GM06990 (cell line): ENCODE measurements around the gene PPP1R13B.

Source experiments
- DNase-seq: peaks from one replicate; pipeline ENCODE4 v3.0.0-alpha.2; 2011; ENCODE audit not compliant: insufficient read length; ENCODE audit errors: extremely low read depth
- H3K27me3 ChIP-seq: replicated peaks from 2 replicates; pipeline ENCODE4 v1.6.0; 2011; ENCODE audit warnings: low read length; ENCODE audit not compliant: control insufficient read depth, insufficient read depth
- H3K36me3 ChIP-seq: 2 replicates; pipeline ENCODE4 v1.5.1; 2011; ENCODE audit warnings: low read length; ENCODE audit not compliant: control insufficient read depth, insufficient read depth
- H3K4me3 ChIP-seq: replicated peaks from 2 replicates; pipeline ENCODE4 v1.5.1; 2011; ENCODE audit warnings: low read depth, mild to moderate bottlenecking, control low read depth, low read length
- TF ChIP-seq, protein P1 (sequence below): IDR thresholded peaks from 2 replicates; pipeline ENCODE4 v1.5.1; 2011; ENCODE audit warnings: low read length, control low read depth, mild to moderate bottlenecking, inconsistent platforms; ENCODE audit not compliant: insufficient read depth, poor library complexity, severe bottlenecking

PPP1R13B gene

DNA sequence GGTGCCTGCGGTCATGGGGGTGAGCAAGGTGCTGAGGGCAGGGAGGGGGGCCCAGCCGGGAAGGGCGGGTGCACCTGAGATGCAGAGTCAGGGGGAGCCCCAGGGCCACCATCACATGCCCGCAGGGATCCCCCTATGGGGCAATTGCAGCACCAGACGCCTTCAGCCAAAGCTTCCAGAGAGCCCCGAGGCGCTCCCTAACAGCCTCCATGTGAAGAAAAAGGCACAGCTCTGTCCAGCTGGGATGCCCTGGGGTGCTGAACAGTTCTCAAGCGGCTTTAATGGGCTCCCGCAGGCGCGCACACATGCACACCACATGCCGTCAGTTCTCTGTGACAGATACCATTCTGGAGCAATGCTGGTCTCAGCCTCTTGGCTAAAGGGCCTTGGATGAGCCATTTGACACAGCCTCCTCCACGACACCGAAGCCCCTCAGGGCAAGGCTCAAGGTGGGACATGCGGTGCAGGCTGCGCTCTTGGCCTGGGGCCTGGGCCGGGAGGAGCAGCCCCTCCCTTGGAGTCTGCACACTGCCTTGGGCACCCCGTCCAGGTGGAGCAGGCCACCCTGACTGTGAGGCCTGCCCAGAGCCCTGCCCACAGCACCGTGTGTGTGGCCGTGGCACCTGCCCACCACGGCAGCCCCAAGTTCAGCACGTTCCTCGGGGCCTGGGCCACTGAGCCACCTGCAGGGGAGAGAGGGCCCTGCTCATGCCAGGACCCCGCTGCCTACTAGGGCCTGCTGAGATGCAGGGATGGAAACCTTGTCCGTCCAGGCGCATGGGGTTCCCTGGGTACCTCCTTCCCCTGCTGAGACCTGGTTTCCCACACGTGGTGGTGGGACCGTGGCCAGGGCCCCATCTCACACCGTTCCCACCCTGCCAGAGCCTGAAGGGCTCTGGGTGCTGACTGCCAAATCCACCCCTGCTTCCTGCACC is 139.8 kb downstream of the PPP1R13B start:
- no peak for DNase-seq
- Histone ChIP-seq H3K4me3 (no peak overlapping the region), H3K36me3 (peaks cover 53% of the 10 kb centered on the region), H3K27me3 (no peaks in the 10 kb centered on the region)
- TF ChIP-seq, protein P1, sequence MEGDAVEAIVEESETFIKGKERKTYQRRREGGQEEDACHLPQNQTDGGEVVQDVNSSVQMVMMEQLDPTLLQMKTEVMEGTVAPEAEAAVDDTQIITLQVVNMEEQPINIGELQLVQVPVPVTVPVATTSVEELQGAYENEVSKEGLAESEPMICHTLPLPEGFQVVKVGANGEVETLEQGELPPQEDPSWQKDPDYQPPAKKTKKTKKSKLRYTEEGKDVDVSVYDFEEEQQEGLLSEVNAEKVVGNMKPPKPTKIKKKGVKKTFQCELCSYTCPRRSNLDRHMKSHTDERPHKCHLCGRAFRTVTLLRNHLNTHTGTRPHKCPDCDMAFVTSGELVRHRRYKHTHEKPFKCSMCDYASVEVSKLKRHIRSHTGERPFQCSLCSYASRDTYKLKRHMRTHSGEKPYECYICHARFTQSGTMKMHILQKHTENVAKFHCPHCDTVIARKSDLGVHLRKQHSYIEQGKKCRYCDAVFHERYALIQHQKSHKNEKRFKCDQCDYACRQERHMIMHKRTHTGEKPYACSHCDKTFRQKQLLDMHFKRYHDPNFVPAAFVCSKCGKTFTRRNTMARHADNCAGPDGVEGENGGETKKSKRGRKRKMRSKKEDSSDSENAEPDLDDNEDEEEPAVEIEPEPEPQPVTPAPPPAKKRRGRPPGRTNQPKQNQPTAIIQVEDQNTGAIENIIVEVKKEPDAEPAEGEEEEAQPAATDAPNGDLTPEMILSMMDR: no peak

DNA sequence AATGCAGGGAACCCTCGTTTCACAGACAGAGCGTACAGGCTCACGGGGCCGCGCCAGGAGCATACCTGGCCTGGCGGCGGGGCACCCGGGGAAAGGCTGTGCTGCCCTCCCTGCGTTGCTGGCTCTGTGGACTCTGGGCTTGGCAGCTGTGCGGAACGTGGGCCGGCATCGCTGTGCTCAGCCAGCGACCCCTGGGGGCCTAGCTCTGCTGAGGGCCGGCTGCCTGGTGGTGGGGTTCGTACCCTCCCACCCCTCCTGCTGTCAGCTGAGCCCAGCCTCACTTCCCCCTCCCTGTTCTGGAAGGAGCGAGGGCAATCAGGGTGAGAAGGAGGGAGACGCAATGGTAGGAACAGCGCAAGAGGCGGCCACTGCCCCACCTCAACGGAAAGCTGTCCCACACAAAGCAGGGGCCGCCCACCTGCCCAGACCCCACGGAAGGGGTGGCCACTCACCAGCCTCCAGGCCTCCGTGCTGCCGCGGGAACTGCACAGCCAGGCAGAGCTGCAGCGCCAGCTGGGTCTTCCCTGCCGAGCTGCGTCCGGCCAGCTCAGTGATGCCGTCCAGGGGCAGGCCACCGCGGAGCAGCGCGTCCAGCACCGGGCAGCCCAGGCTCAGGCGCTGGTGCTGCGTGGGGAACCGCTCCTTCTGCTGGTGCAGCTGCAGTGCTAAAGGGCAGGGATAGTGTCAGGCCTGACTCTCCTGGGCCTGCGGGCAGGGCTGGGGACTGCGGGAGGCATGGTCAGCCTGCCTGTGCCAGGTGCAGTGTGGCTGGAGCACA is 140.6 kb downstream of the PPP1R13B start:
- no peak overlapping the region for H3K4me3 ChIP-seq
- DNase-seq: no peak
- TF ChIP-seq, protein P1: no peak
- H3K36me3 ChIP-seq: peaks cover 55% of the 10 kb centered on the region
- no peaks in the 10 kb centered on the region for H3K27me3 ChIP-seq

DNA sequence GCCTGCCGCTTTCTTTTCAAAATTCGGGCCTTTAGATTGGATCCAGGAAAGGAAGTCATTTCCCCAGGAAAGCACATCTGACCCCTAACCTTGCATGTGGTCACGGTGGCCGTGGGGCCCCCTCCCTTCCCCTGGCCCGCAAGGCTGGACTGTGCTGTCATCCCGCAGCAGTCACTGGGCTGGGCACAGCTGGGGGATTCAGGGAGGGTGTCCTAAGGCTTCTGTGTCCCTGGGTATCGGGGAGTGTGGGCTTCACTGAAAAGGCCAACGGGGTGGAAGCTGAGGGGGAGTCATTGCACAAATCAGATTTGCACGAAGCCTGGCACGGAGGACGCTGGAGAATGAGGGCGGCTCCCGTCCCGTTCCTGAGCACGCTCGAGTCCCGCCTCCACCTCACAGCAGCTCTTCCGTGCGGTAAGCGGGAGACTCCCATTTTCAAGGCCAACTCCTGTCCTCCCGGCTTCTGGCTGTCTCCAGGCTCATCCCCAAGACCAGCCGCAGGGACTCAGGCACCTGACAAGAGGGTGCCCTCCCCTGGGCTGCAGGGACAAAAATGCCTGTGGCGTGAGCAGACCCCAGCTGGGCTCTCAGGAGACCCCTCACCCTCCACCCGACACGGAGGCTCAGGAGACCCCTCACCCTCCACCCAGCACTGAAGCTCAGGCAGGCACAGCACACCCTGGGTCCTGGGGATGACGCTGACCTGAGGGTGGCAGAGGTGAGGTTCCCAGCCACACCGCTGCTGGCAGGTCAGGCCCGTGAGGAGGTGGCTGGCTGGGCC is 141.7 kb downstream of the PPP1R13B start:
- peaks cover 56% of the 10 kb centered on the region for H3K36me3 ChIP-seq
- no peak overlapping the region for H3K4me3 ChIP-seq
- no peak for DNase-seq
- H3K27me3 ChIP-seq: no peaks in the 10 kb centered on the region
- TF ChIP-seq, protein P1: no peak

DNA sequence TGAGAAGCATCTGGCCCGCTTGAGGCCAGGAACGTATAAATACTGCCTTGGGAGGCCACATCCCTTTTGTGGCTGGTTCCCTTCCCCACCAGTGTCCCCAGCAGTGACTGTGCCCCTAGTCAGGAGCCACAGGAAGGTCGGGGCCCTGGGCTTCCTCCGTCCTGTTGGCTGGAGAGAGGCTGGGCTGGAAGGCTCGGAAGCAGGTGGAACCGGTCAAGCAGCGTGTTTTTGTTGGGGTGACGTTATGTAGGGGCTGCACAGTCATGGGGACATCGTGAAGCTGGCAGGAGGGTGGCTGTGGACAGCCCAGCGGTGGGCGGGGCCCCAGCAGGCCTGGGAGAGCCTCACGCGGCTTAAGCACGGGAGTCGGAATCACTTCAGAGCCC is 142.3 kb downstream of the PPP1R13B start:
- peaks cover 58% of the 10 kb centered on the region for H3K36me3 ChIP-seq

DNA sequence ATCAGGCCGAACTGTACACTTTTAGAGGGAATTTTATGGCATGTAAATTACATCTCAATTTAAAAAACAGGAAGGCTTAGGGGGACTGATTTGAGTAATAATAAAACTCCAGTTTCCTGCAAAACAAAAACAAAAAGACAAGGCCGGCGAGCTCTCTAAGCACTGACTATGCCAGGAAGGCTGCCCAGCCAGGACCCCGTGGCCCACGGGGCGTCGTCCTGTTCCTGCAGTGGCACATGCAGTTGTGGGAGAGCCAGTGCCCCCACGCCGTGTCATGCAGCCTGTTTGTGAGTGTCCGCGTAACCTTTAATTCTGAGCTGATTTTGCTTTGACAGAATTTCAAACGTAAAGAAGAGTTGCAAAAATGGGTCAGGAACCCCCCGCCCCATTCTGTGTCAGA is 142.7 kb downstream of the PPP1R13B start:
- TF ChIP-seq, protein P1: no peak
- Histone ChIP-seq H3K36me3 (peaks cover 57% of the 10 kb centered on the region), H3K4me3 (no peak overlapping the region), H3K27me3 (no peaks in the 10 kb centered on the region)
- DNase-seq: no peak

More for the DNA sequence above, 142.3 kb downstream of the PPP1R13B start:
- no peak for DNase-seq
- Histone ChIP-seq H3K4me3 (no peak overlapping the region), H3K27me3 (no peaks in the 10 kb centered on the region)
- TF ChIP-seq, protein P1: no peak
